GM19395 (cell line): ENCODE results near the gene CLCA2.
A peak's percentile ranks its signal among the peaks of the same experiment; 100 is the strongest.

Source experiments
- ATAC-seq: cut with Tn5 transposase; IDR thresholded peaks from one replicate; pipeline ENCODE4 v1.9.1; 2021; ENCODE audit warnings: mild to moderate bottlenecking, moderate library complexity; ENCODE audit not compliant: unreplicated experiment

The CLCA2 gene

GRCh38 chr1:86471291-86471690, 47.3 kb downstream of the CLCA2 start:
- no peak for ATAC-seq

GRCh38 chr1:86472152-86472551, 48.2 kb downstream of the CLCA2 start:
- no peak for ATAC-seq

GRCh38 chr1:86472767-86473166, 48.8 kb downstream of the CLCA2 start:
- no peak for ATAC-seq

- ATAC-seq = no peak
Observed at GRCh38 chr1:86477256-86477655, 53.3 kb downstream of the CLCA2 start.

- no peak for ATAC-seq
Observed at GRCh38 chr1:86477682-86478081, 53.7 kb downstream of the CLCA2 start.

- ATAC-seq = no peak
Observed at GRCh38 chr1:86478416-86479156, 54.6 kb downstream of the CLCA2 start.

GRCh38 chr1:86481966-86482365, 58.0 kb downstream of the CLCA2 start:
- ATAC-seq = no peak

GRCh38 chr1:86487131-86487810, 63.3 kb downstream of the CLCA2 start:
- no peak for ATAC-seq

GRCh38 chr1:86487811-86488141, 63.8 kb downstream of the CLCA2 start:
- ATAC-seq = no peak

- no peak for ATAC-seq
Observed at GRCh38 chr1:86489242-86489878, 65.4 kb downstream of the CLCA2 start.

- ATAC-seq = no peak
Observed at GRCh38 chr1:86491171-86491950, 67.4 kb downstream of the CLCA2 start.

- ATAC-seq = no peak
Observed at GRCh38 chr1:86498281-86498680, 74.3 kb downstream of the CLCA2 start.

- no peak for ATAC-seq
Observed at GRCh38 chr1:86499987-86500593, 76.1 kb downstream of the CLCA2 start.

- no peak for ATAC-seq
Observed at GRCh38 chr1:86500714-86501113, 76.7 kb downstream of the CLCA2 start.

GRCh38 chr1:86502125-86502646, 78.2 kb downstream of the CLCA2 start:
- peak; percentile 82 for ATAC-seq

GRCh38 chr1:86502721-86503405, 78.9 kb downstream of the CLCA2 start:
- peak; percentile 46 for ATAC-seq

- ATAC-seq = no peak
Observed at GRCh38 chr1:86503406-86504136, 79.6 kb downstream of the CLCA2 start.

GRCh38 chr1:86504137-86504479, 80.1 kb downstream of the CLCA2 start:
- ATAC-seq = no peak

- no peak for ATAC-seq
Observed at GRCh38 chr1:86504895-86505563, 81.1 kb downstream of the CLCA2 start.
